ENCODE data around the gene AR.

AR gene, protein sequence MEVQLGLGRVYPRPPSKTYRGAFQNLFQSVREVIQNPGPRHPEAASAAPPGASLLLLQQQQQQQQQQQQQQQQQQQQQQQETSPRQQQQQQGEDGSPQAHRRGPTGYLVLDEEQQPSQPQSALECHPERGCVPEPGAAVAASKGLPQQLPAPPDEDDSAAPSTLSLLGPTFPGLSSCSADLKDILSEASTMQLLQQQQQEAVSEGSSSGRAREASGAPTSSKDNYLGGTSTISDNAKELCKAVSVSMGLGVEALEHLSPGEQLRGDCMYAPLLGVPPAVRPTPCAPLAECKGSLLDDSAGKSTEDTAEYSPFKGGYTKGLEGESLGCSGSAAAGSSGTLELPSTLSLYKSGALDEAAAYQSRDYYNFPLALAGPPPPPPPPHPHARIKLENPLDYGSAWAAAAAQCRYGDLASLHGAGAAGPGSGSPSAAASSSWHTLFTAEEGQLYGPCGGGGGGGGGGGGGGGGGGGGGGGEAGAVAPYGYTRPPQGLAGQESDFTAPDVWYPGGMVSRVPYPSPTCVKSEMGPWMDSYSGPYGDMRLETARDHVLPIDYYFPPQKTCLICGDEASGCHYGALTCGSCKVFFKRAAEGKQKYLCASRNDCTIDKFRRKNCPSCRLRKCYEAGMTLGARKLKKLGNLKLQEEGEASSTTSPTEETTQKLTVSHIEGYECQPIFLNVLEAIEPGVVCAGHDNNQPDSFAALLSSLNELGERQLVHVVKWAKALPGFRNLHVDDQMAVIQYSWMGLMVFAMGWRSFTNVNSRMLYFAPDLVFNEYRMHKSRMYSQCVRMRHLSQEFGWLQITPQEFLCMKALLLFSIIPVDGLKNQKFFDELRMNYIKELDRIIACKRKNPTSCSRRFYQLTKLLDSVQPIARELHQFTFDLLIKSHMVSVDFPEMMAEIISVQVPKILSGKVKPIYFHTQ

DNA sequence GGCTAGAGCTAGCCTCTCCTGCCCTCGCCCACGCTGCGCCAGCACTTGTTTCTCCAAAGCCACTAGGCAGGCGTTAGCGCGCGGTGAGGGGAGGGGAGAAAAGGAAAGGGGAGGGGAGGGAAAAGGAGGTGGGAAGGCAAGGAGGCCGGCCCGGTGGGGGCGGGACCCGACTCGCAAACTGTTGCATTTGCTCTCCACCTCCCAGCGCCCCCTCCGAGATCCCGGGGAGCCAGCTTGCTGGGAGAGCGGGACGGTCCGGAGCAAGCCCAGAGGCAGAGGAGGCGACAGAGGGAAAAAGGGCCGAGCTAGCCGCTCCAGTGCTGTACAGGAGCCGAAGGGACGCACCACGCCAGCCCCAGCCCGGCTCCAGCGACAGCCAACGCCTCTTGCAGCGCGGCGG lies at the start of gene AR:
AR (plus strand) TSS at position 204 of the 400 bp plus-strand sequence. CDS start 1,126 bp downstream, outside the sequence.
- H3K4me3 ChIP-seq (replicated peaks in 1 of 2; ENCODE audit: low read depth in 2 of 2, low read length in 2 of 2) = peak within 1 kb of the TSS; percentile 39 to 59
- TF ChIP-seq, protein P1, sequence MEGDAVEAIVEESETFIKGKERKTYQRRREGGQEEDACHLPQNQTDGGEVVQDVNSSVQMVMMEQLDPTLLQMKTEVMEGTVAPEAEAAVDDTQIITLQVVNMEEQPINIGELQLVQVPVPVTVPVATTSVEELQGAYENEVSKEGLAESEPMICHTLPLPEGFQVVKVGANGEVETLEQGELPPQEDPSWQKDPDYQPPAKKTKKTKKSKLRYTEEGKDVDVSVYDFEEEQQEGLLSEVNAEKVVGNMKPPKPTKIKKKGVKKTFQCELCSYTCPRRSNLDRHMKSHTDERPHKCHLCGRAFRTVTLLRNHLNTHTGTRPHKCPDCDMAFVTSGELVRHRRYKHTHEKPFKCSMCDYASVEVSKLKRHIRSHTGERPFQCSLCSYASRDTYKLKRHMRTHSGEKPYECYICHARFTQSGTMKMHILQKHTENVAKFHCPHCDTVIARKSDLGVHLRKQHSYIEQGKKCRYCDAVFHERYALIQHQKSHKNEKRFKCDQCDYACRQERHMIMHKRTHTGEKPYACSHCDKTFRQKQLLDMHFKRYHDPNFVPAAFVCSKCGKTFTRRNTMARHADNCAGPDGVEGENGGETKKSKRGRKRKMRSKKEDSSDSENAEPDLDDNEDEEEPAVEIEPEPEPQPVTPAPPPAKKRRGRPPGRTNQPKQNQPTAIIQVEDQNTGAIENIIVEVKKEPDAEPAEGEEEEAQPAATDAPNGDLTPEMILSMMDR (IDR thresholded peaks at IDR 0.05; ENCODE audit: low read depth, low read length) = no peak
- peak; percentile 53 to 57 for DNase-seq (ENCODE audit: low read depth in 2 of 2)

DNA sequence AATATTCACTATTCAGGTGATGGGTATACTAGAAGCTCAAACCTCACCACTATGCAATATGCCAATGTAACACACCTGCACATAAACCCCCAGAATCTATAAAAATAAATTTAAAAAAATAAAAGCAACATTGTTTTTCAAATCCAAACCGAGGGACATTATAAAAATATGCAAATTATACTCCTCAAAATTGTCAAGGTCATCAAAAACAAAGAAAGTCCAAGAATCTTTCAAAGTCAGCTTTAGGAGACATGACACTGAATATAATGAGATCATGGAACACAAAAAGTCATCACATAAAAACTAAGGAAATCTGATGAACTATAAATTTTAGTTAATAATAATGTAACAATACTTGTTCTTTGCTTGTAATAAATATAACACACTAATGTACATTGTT lies 43.2 kb upstream of the AR start:
- DNase-seq (ENCODE audit: low read depth in 2 of 2) = no peak
- no peak overlapping the region for H3K4me3 ChIP-seq (replicated peaks in 1 of 2; ENCODE audit: low read depth in 2 of 2, low read length in 2 of 2)
- TF ChIP-seq, protein P1 (IDR thresholded peaks at IDR 0.05; ENCODE audit: low read depth, low read length) = no peak

GRCh38 chrX:67503004-67503403 lies 40.8 kb upstream of the AR start:
- TF ChIP-seq, protein P1 (IDR thresholded peaks at IDR 0.05; ENCODE audit: low read depth, low read length) = no peak
- DNase-seq (ENCODE audit: low read depth in 2 of 2) = no peak
- no peak overlapping the region for H3K4me3 ChIP-seq (replicated peaks in 1 of 2; ENCODE audit: low read depth in 2 of 2, low read length in 2 of 2)

DNA sequence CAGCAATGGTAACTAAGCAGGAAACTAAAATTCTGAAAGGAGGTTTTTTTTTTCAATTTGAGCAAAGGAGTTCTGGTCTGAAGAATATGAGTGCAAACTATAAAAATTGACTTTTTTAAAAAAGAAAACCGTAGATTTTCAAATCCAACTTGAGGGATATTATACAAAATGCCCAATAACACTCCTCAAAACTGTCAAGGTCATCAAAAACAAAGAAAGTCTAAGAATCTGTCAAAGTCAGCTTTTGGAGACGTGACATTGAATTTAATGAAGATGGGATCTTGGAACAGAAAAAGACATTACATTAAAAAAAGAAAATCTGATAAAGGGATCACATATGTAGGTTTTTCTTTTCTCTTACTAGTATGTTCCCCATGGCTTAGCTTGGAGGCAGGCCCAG lies 40.4 kb upstream of the AR start:
- TF ChIP-seq, protein P1 (IDR thresholded peaks at IDR 0.05; ENCODE audit: low read depth, low read length) = no peak
- no peak overlapping the region for H3K4me3 ChIP-seq (replicated peaks in 1 of 2; ENCODE audit: low read depth in 2 of 2, low read length in 2 of 2)
- no peak for DNase-seq (ENCODE audit: low read depth in 2 of 2)

GRCh38 chrX:67520671-67521070 lies 23.1 kb upstream of the AR start:
- no peak for DNase-seq (ENCODE audit: low read depth in 2 of 2)
- no peak overlapping the region for H3K4me3 ChIP-seq (replicated peaks in 1 of 2; ENCODE audit: low read depth in 2 of 2, low read length in 2 of 2)
- TF ChIP-seq, protein P1 (IDR thresholded peaks at IDR 0.05; ENCODE audit: low read depth, low read length) = no peak

DNA sequence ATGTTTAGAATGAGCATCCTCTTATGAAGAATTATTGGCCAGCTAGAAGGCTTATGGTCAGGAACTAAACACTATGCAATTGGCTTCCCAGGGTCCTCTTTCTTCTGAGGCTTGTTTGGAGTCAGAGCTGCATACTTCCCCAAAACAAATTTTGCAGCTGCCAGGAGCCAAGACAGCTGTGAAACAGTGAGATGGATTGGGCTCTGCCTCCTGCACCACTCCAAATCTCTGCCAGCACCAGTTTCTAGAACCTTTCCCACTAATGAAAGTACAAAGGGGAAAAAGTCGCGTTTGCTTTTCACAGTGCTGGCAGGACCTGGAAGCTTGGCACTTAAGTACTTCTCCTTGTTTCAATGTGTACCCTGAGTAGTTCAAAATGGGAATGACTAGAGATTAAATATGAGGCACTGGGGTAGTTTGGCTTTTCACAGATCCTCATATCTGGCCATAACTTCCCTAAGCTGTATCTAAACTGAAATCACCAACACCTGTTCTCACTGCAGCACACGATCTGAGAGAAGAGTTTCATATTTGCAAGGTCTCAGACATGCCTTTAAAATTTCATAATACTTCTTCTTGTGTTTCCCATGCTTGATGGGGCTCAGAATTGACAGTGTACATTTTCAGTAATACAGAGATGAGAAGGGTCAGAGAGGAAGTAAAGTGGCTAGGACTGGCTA lies 20.7 kb upstream of the AR start:
- TF ChIP-seq, protein P1 (IDR thresholded peaks at IDR 0.05; ENCODE audit: low read depth, low read length) = no peak
- no peak overlapping the region for H3K4me3 ChIP-seq (replicated peaks in 1 of 2; ENCODE audit: low read depth in 2 of 2, low read length in 2 of 2)
- DNase-seq (ENCODE audit: low read depth in 2 of 2) = no peak
